IMR-90 (cell line): ENCODE data around the gene ATP1A3. TPM values are rescaled to one million over a fixed set of nuclear protein-coding genes. Genes with fewer than 3 reads are reported as not detected.

Experiments used
- ATAC-seq: fragments of 200-7000 bp; cut with Tn5 transposase; 2 replicates; pipeline ENCODE4 v1.9.1; 2020; ENCODE audit warnings: low read depth, mild to moderate bottlenecking, moderate library complexity
- BruUV-seq: library from RNA; stranded (reverse); fragments of 400-500 nt; replicated peaks from 2 replicates; lab custom pipeline; 2021; lab: Mats Ljungman, UMichigan
- CTCF ChIA-PET: fragments of 300-600 bp; formaldehyde crosslinking; extraction: SDS; loops from one replicate; lab custom pipeline; 2021; ENCODE audit warnings: antibody characterized with exemption; lab: Yijun Ruan, JAX
- POLR2A ChIA-PET: fragments of 300-600 bp; sonication (Branson Sonifier 250); formaldehyde crosslinking; loops from one replicate; lab custom pipeline; 2022; ENCODE audit warnings: antibody characterized with exemption; ENCODE audit not compliant: unreplicated experiment; lab: Charles Lee
- DNase-seq: peaks from one replicate; pipeline ENCODE4 v3.0.0; 2013
- H2AFZ ChIP-seq: replicated peaks from 2 replicates; pipeline ENCODE3; 2013; ENCODE audit warnings: low read length, mild to moderate bottlenecking; ENCODE audit not compliant: poor library complexity
- H2AK5ac ChIP-seq: 2 replicates; pipeline ENCODE4 v1.6.1; 2013; ENCODE audit warnings: low read depth, low read length, inconsistent platforms
- H2AK9ac ChIP-seq: replicated peaks from 2 replicates; pipeline ENCODE3; 2013; ENCODE audit warnings: mild to moderate bottlenecking, low read depth, low read length, moderate library complexity; ENCODE audit not compliant: poor library complexity
- H2BK120ac ChIP-seq: 2 replicates; pipeline ENCODE4 v1.6.1; 2013; ENCODE audit warnings: low read depth, low read length, inconsistent platforms
- H2BK15ac ChIP-seq: 3 replicates; pipeline ENCODE4 v1.6.1; 2013; ENCODE audit warnings: low read depth, low read length, inconsistent platforms
- H2BK20ac ChIP-seq: 2 replicates; pipeline ENCODE4 v1.6.1; 2013; ENCODE audit warnings: low read depth, mild to moderate bottlenecking, inconsistent platforms, low read length, moderate library complexity
- H2BK5ac ChIP-seq: 2 replicates; pipeline ENCODE4 v1.6.1; 2013; ENCODE audit warnings: mild to moderate bottlenecking, low read depth, low read length, inconsistent platforms; ENCODE audit not compliant: poor library complexity, severe bottlenecking
- H3K14ac ChIP-seq: replicated peaks from 2 replicates; pipeline ENCODE4 v1.6.1; 2013; ENCODE audit warnings: low read depth, low read length, inconsistent platforms
- H3K18ac ChIP-seq: 2 replicates; pipeline ENCODE4 v1.6.1; 2013; ENCODE audit warnings: low read depth, low read length, control low read depth
- H3K23ac ChIP-seq: 2 replicates; pipeline ENCODE4 v1.6.1; 2013; ENCODE audit warnings: low read depth, low read length, inconsistent platforms
- H3K27ac ChIP-seq: 2 replicates; pipeline ENCODE4 v1.5.1; 2013; ENCODE audit warnings: mild to moderate bottlenecking, control low read depth, low read length; ENCODE audit not compliant: insufficient read depth
- H3K27me3 ChIP-seq: 2 replicates; pipeline ENCODE4 v1.6.1; 2013; ENCODE audit warnings: low read length; ENCODE audit not compliant: control insufficient read depth, insufficient read depth
- H3K36me3 ChIP-seq: 2 replicates; pipeline ENCODE4 v1.6.1; 2013; ENCODE audit warnings: low read length, mixed read lengths; ENCODE audit not compliant: control insufficient read depth, insufficient read depth
- H3K4ac ChIP-seq: 2 replicates; pipeline ENCODE4 v1.6.1; 2013; ENCODE audit warnings: low read depth, low read length, inconsistent platforms
- H3K4me1 ChIP-seq: 2 replicates; pipeline ENCODE4 v1.6.1; 2013; ENCODE audit warnings: low read length, mixed read lengths; ENCODE audit not compliant: control insufficient read depth, insufficient read depth
- H3K4me2 ChIP-seq: 2 replicates; pipeline ENCODE4 v1.6.1; 2013; ENCODE audit warnings: low read depth, mild to moderate bottlenecking, control low read depth, low read length, moderate library complexity
- H3K4me3 ChIP-seq: 2 replicates; pipeline ENCODE4 v1.5.1; 2013; ENCODE audit warnings: low read depth, mild to moderate bottlenecking, control low read depth, low read length, moderate library complexity; ENCODE audit not compliant: insufficient read depth
- H3K56ac ChIP-seq: 2 replicates; pipeline ENCODE4 v1.6.1; 2013; ENCODE audit warnings: low read length, inconsistent platforms; ENCODE audit not compliant: insufficient read depth; ENCODE audit errors: extremely low read depth
- H3K79me1 ChIP-seq, 2 experiments: 2 replicates each; pipeline ENCODE4 v1.6.1; 2013; ENCODE audit warnings: low read length in 2 of 2, inconsistent platforms in 1 of 2, low read depth in 1 of 2
- H3K9ac ChIP-seq: 2 replicates; pipeline ENCODE4 v1.6.1; 2013; ENCODE audit warnings: low read depth, low read length, control low read depth
- H3K9me1 ChIP-seq: 2 replicates; pipeline ENCODE4 v1.6.1; 2013; ENCODE audit warnings: low read length, inconsistent platforms; ENCODE audit not compliant: insufficient read depth
- H3K9me3 ChIP-seq: 2 replicates; pipeline ENCODE4 v1.6.1; 2013; ENCODE audit warnings: low read length; ENCODE audit not compliant: control insufficient read depth, insufficient read depth
- H4K20me1 ChIP-seq: 2 replicates; pipeline ENCODE4 v1.6.1; 2013; ENCODE audit warnings: low read length, inconsistent platforms; ENCODE audit not compliant: insufficient read depth
- H4K5ac ChIP-seq: 2 replicates; pipeline ENCODE4 v1.6.1; 2013; ENCODE audit warnings: mild to moderate bottlenecking, low read depth, low read length, control low read depth
- H4K8ac ChIP-seq, 2 experiments: 2 replicates each; pipeline ENCODE4 v1.6.1; 2013; ENCODE audit warnings: low read depth in 2 of 2, low read length in 2 of 2, control low read depth in 1 of 2, inconsistent platforms in 1 of 2
- H4K91ac ChIP-seq: 2 replicates; pipeline ENCODE4 v1.6.1; 2013; ENCODE audit warnings: low read depth, low read length, inconsistent platforms; ENCODE audit not compliant: insufficient read depth
- BHLHE40 ChIP-seq: fragments of 150-350 bp; IDR thresholded peaks from 2 replicates; pipeline ENCODE4 v1.6.1; 2016; ENCODE audit warnings: mild to moderate bottlenecking, low read depth, low read length
- CEBPB ChIP-seq: IDR thresholded peaks from 2 replicates; pipeline ENCODE4 v1.6.1; 2012; ENCODE audit warnings: low read depth, low read length, improper control_type of control experiment
- CHD1 ChIP-seq: IDR thresholded peaks from 2 replicates; pipeline ENCODE4 v1.6.1; 2012; ENCODE audit warnings: low read depth, low read length, improper control_type of control experiment
- FOS ChIP-seq: fragments of 150-350 bp; IDR thresholded peaks from 2 replicates; pipeline ENCODE4 v1.6.1; 2016; ENCODE audit warnings: low read depth, low read length
- MAFK ChIP-seq: IDR thresholded peaks from 2 replicates; pipeline ENCODE4 v1.6.1; 2012; ENCODE audit warnings: low read depth, low read length, improper control_type of control experiment
- MAZ ChIP-seq: IDR thresholded peaks from 2 replicates; pipeline ENCODE4 v1.6.1; 2012; ENCODE audit warnings: low read depth, mild to moderate bottlenecking, low read length, improper control_type of control experiment, moderate library complexity, borderline replicate concordance
- MXI1 ChIP-seq: IDR thresholded peaks from 2 replicates; pipeline ENCODE4 v1.6.1; 2012; ENCODE audit warnings: low read depth, mild to moderate bottlenecking, low read length, moderate library complexity, borderline replicate concordance
- POLR2A ChIP-seq: IDR thresholded peaks from 2 replicates; pipeline ENCODE4 v1.6.1; 2012; ENCODE audit warnings: mild to moderate bottlenecking, low read depth, low read length
- RAD21 ChIP-seq: IDR thresholded peaks from 2 replicates; pipeline ENCODE4 v1.6.1; 2012; ENCODE audit warnings: low read length, improper control_type of control experiment
- RFX5 ChIP-seq: IDR thresholded peaks from 2 replicates; pipeline ENCODE4 v1.8.0; 2012; ENCODE audit warnings: low read depth, mild to moderate bottlenecking, low read length, moderate library complexity
- SMC3 ChIP-seq: fragments of 150-350 bp; IDR thresholded peaks from 2 replicates; pipeline ENCODE4 v1.6.1; 2016; ENCODE audit warnings: low read depth, mild to moderate bottlenecking, antibody characterized with exemption, low read length, moderate library complexity
- WGBS, 2 experiments: methylation state at CpG; one replicate each; pipeline versions ENCODE4 v1.1.5 to v1.1.7; 2013; ENCODE audit warnings: missing lambda C conversion rate in 2 of 2; ENCODE audit not compliant: insufficient read length in 1 of 2; ENCODE audit errors: extremely low coverage in 2 of 2; 5-methylcytosine and 5-hydroxymethylcytosine counted together
- dilution Hi-C: fragments of 300-500 bp; cut with HindIII; formaldehyde crosslinking; loops from one replicate; pipeline ENCODE4 v1.14.3; 2018; ENCODE audit warnings: low sequenced_read_pairs; ENCODE audit not compliant: unreplicated experiment
- in situ Hi-C: fragments of 300-500 bp; cut with MboI; formaldehyde crosslinking; loops from 3 replicates; pipeline ENCODE4 v1.14.3; 2019; ENCODE audit warnings: low sequenced_read_pairs, inconsistent platforms, mixed read lengths
- intact Hi-C: fragments of 100-400 bp; cut with micrococcal nuclease; formaldehyde crosslinking; loops from 2 replicates; pipeline ENCODE4 v1.10.0; 2022
- polyA plus RNA-seq, 3 experiments: library from polyadenylated mRNA; depleted of rRNA; stranded (reverse); fragments of >200 nt; gene quantifications; 2 replicates each; pipeline ENCODE4 v1.2.3, GENCODE V29; 2012; ENCODE audit warnings: low replicate concordance in 1 of 3
- total RNA-seq: library from RNA; depleted of rRNA; stranded (reverse); fragments of >200 nt; gene quantifications from 2 replicates; pipeline ENCODE4 v1.2.3, GENCODE V29; 2012
- TF ChIP-seq, protein P1 (sequence below): conservative IDR thresholded peaks from 2 replicates; pipeline ENCODE4 v1.5.1; 2012; ENCODE audit warnings: mild to moderate bottlenecking, low read depth, low read length, improper control_type of control experiment
- TF ChIP-seq, protein P2 (sequence below): fragments of 150-350 bp; IDR thresholded peaks from 2 replicates; pipeline ENCODE4 v1.6.1; 2017; ENCODE audit warnings: mild to moderate bottlenecking, antibody characterized with exemption, low read length, low read depth
- TF ChIP-seq, protein P3 (sequence below): fragments of 150-350 bp; IDR thresholded peaks from 2 replicates; pipeline ENCODE4 v1.6.1; 2016; ENCODE audit warnings: low read depth, mild to moderate bottlenecking, low read length, moderate library complexity, borderline replicate concordance

ATP1A3 gene
- total and polyA plus RNA-seq, 2 of the 4 experiments (the other 2 are of a cell fraction) = under 0.01 to 0.12 TPM

DNA sequence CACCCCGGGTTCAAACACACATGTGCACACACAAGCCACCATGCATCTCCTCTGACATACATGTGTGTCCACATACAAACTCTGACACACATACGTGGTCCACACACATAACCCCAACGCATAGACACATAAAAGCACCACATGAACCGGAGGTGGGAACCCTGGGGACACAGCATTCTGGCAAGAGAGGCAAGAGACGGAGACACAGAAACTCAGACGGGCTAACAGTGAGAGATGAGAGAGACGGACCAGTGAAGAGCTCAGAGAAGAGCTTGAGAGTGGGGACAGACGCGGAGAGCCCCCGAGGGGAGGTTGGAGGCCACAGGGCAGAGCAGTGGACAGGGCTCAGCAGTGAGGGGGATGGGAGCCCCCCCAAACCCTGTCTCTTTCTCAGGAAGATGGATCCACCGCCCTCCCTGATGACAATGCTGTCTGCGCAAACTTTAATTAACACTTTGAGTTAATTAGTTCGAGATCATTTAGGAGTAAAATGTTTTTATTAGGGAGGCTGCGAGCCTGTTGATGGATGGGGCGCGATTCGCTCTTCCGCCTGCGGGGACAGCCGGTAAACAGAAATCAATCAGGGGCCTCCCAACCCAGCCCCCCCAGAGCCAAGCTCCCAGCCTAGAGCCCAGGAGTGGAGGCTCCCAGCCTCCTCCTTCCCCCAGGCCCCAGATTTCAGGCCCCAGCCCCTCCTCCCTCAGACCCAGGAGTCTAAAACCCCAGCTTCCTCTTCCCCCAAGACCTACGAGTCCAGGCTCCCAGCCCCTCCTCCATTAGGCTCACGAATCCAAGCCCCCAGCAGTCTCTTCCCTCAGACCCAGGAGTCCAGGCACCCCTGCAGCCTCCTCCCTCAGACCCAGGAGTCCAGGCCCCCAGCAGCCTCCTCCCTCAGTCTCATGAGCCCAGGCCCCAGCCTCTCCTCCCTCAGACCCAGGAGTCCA is 56.2 kb downstream of the ATP1A3 start:
- intact Hi-C loops (no loop called here), dilution Hi-C loops (no loop called here), in situ Hi-C loops (no loop called here)
- no peak for DNase-seq
- Histone ChIP-seq H2BK15ac (no peak overlapping the region), H4K8ac (no peak overlapping the region), H3K4me3 (no peak overlapping the region), H3K9me3 (no peaks in the 10 kb centered on the region), H3K36me3 (no peaks in the 10 kb centered on the region), H2BK120ac (no peak overlapping the region), H3K4me1 (peaks cover 11% of the 10 kb centered on the region), H2BK5ac (no peak overlapping the region), H3K9me1 (no peaks in the 10 kb centered on the region), H3K4me2 (no peak overlapping the region), H4K5ac (no peak overlapping the region), H3K56ac (no peak overlapping the region), H3K79me1 (no peaks in the 10 kb centered on the region), H3K4ac (no peak overlapping the region), H3K9ac (no peak overlapping the region), H2BK20ac (no peak overlapping the region), H4K20me1 (peaks cover under 1% of the 10 kb centered on the region), H3K27ac (no peak overlapping the region), H2AK9ac (no peak overlapping the region), H3K23ac (no peak overlapping the region), H3K27me3 (peaks cover 36% of the 10 kb centered on the region), H4K91ac (no peak overlapping the region), H3K14ac (no peak overlapping the region), H2AK5ac (no peak overlapping the region), H2AFZ (no peak overlapping the region), H3K18ac (no peak overlapping the region)
- BruUV-seq = no TSS peak
- ChIA-PET CTCF (interaction anchor here (1.2 kb wide), 1 partner anchor 14 kb away, joined by 3 read pairs; no protein-coding TSS in a partner anchor), POLR2A (interaction anchor here (0.6 kb wide), 1 partner anchor 795 kb away, joined by 12 read pairs; no protein-coding TSS in a partner anchor)
- 69% methylated on average over 3 of the region's 22 CpGs; no CpG with 5 or more reads in 1 of the 2 experiments for WGBS, 2 experiments
- no peak for ATAC-seq
- no peak for TF ChIP-seq CEBPB
- TF ChIP-seq, protein P1, sequence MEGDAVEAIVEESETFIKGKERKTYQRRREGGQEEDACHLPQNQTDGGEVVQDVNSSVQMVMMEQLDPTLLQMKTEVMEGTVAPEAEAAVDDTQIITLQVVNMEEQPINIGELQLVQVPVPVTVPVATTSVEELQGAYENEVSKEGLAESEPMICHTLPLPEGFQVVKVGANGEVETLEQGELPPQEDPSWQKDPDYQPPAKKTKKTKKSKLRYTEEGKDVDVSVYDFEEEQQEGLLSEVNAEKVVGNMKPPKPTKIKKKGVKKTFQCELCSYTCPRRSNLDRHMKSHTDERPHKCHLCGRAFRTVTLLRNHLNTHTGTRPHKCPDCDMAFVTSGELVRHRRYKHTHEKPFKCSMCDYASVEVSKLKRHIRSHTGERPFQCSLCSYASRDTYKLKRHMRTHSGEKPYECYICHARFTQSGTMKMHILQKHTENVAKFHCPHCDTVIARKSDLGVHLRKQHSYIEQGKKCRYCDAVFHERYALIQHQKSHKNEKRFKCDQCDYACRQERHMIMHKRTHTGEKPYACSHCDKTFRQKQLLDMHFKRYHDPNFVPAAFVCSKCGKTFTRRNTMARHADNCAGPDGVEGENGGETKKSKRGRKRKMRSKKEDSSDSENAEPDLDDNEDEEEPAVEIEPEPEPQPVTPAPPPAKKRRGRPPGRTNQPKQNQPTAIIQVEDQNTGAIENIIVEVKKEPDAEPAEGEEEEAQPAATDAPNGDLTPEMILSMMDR = no peak
- no peak for TF ChIP-seq RFX5
- TF ChIP-seq RAD21 = no peak
- no peak for TF ChIP-seq SMC3
- no peak for TF ChIP-seq MAFK
- TF ChIP-seq CHD1 = no peak
- TF ChIP-seq, protein P2, sequence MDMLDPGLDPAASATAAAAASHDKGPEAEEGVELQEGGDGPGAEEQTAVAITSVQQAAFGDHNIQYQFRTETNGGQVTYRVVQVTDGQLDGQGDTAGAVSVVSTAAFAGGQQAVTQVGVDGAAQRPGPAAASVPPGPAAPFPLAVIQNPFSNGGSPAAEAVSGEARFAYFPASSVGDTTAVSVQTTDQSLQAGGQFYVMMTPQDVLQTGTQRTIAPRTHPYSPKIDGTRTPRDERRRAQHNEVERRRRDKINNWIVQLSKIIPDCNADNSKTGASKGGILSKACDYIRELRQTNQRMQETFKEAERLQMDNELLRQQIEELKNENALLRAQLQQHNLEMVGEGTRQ = no peak
- no peak for TF ChIP-seq BHLHE40
- no peak for TF ChIP-seq MAZ
- TF ChIP-seq MXI1 = no peak
- no peak for TF ChIP-seq FOS
- TF ChIP-seq POLR2A = no peak
- TF ChIP-seq, protein P3, sequence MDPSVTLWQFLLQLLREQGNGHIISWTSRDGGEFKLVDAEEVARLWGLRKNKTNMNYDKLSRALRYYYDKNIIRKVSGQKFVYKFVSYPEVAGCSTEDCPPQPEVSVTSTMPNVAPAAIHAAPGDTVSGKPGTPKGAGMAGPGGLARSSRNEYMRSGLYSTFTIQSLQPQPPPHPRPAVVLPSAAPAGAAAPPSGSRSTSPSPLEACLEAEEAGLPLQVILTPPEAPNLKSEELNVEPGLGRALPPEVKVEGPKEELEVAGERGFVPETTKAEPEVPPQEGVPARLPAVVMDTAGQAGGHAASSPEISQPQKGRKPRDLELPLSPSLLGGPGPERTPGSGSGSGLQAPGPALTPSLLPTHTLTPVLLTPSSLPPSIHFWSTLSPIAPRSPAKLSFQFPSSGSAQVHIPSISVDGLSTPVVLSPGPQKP = no peak
